ENCODE measurements around the gene CFAP119.

The CFAP119 gene

DNA sequence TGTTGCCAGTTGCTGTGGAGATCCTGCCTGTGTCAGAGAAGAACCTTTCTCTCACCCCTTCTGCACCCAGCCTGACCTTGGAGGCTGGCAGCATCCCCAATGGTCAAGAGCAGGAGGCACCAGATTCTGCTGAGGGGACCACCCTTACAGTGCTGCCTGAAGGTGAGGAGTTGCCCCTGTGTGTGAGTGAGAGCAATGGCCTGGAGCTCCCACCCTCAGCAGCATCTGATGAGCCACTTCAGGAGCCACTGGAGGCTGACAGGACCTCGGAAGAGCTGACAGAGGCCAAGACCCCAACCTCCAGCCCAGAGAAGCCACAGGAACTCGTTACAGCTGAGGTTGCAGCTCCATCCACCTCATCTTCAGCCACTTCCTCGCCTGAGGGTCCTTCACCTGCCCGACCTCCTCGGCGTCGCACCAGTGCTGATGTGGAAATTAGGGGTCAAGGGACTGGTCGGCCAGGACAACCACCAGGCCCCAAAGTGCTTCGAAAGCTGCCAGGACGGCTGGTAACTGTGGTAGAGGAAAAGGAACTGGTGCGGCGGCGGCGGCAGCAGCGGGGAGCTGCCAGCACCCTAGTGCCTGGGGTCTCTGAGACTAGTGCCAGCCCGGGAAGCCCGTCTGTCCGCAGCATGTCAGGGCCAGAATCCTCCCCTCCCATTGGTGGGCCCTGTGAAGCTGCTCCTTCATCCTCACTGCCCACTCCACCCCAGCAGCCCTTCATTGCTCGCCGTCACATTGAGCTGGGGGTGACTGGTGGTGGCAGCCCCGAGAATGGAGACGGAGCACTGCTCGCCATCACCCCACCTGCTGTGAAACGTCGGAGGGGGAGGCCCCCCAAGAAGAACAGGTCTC, 23.8 kb downstream of the CFAP119 start:
- no peak for DNase-seq

DNA sequence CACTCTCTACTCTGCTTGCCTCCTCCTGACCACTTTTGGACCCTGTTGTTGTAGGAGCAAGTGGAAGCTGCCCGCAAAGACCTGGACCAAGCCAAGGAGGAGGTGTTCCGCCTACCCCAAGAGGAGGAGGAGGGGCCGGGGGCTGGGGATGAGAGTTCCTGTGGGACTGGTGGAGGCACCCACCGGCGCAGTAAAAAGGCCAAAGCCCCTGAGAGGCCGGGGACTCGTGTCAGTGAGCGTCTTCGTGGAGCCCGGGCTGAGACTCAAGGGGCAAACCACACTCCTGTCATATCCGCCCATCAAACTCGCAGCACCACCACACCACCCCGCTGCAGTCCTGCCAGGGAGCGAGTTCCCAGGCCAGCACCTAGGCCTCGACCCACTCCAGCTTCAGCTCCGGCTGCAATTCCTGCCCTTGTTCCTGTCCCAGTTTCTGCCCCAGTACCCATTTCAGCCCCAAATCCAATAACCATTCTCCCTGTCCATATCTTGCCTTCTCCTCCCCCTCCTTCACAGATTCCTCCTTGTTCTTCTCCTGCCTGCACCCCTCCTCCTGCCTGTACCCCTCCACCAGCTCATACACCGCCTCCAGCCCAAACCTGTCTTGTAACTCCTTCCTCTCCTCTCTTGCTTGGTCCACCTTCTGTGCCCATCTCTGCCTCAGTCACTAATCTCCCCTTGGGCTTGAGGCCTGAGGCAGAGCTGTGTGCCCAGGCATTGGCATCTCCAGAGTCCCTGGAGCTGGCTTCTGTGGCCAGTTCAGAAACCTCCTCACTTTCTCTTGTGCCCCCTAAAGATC, 24.7 kb downstream of the CFAP119 start:
- DNase-seq: no peak

DNA sequence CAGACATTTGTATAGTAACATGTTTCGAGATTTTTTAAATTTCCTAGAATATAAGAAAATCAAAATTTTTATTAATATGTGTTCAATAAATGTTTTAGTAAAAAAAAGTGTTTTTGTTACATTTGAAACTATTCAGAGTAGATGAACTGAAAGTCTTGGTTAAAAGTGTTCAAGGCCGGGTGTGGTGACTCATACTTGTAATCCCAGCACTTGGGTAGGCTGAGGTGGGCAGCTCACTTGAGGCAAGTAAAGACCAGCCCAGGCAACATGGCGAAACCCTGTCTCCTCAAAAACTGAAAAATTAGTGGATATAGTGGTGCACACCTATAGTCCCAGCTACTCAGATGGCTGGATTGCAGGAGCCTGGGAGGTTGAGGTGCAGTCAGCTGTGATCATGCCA, 30.5 kb downstream of the CFAP119 start:
- DNase-seq: no peak

GRCh38 chr16:30728899-30729672, 32.8 kb downstream of the CFAP119 start:
- no peak for DNase-seq

DNA sequence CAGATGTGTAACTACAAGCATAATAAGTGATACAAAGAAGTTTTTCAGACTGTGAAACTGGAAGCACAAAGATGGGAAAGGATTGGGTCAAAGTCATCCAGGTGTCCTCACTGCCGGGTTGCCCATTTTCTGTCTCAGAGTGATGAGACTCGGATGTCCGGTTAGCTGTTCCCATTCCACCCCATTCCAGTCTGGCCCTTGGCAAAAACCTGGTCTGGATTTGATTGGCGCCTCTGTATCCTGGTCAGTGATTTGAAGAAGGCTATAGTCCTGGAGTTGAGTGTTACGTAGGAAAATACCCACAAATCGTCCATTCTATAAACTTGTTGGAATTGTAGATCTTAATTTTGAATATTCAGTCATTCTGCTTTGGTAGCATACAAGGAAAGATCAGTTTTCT, 33.5 kb downstream of the CFAP119 start:
- DNase-seq: no peak

DNA sequence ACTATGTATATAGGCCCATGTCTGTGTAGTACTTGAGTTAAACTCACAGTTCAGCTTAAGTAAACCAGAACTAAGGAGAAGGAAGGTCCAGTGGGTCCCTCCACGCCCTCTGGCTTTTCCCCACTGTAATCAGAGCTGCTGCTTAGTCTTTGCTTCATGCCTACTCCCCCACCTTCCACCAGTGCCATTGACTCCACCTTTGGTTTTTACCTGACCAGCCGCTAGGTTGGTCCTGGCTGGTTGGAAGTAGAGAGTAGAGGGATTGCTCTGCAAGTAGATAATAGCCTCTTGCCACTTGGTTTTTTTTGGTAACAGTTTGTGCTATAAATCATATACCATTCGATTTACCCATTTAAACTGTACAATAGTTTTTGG, 36.5 kb downstream of the CFAP119 start:
- DNase-seq: no peak

DNA sequence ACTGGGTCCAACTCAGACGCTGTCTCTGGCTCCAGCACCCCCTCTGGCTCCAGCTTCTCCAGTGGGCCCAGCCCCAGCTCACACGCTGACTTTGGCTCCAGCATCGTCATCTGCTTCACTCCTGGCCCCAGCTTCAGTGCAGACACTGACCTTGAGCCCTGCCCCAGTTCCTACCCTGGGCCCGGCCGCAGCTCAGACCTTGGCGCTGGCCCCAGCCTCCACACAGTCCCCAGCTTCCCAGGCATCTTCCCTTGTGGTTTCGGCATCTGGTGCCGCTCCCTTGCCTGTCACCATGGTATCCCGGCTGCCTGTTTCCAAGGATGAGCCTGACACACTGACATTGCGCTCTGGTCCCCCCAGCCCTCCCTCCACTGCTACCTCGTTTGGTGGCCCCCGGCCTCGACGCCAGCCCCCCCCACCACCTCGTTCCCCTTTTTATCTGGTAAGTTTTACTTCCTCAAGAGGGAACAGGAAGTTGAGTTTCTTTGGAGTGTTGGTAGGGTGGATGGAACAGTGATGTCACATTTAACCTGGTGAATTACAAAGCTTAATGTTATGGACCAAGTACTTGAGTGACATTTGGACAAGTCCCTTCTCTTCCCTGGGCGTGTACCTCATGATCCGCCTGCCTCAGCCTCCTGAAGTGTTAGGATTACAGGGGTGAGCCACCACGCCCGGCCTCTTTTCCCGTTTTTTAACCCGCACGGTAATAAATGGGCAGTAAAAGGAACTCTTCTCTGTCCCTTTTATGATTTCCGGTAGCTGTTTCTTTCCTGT, 37.0 kb downstream of the CFAP119 start:
- DNase-seq: no peak

DNA sequence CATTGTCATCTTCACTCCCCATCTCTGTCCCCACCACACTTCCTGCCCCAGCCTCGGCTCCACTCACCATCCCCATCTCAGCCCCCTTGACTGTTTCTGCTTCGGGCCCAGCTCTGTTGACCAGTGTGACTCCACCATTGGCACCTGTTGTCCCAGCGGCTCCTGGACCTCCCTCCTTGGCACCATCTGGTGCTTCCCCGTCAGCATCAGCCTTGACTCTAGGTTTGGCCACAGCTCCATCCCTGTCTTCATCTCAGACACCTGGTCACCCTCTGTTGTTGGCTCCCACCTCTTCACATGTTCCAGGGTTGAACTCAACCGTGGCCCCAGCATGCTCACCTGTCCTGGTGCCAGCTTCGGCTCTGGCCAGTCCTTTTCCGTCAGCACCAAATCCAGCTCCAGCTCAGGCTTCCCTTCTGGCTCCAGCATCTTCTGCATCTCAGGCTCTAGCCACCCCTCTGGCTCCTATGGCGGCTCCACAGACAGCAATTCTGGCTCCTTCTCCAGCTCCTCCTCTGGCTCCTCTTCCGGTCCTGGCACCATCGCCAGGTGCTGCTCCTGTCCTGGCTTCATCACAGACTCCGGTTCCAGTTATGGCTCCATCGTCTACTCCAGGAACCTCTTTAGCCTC, 38.0 kb downstream of the CFAP119 start:
- no peak for DNase-seq

GRCh38 chr16:30722916-30723315, 38.9 kb downstream of the CFAP119 start:
- DNase-seq: no peak

DNA sequence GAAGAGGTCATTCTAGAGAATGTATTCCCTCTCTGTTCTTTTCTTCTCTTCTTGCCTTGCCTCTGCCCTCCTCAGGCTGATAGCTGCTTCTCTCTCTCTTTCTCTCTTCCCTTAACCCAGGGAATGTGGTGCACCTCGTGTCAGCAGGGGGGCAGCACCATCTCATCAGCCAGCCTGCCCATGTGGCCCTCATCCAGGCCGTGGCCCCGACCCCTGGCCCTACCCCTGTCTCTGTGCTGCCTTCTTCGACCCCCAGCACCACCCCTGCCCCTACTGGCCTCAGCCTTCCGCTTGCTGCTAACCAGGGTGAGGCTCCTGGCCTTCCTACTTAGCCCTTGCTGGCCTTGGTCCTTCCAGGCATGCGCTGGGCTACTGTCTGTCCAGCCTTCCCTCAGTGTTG, 39.4 kb downstream of the CFAP119 start:
- no peak for DNase-seq

GRCh38 chr16:30721606-30722005, 40.3 kb downstream of the CFAP119 start:
- no peak for DNase-seq

DNA sequence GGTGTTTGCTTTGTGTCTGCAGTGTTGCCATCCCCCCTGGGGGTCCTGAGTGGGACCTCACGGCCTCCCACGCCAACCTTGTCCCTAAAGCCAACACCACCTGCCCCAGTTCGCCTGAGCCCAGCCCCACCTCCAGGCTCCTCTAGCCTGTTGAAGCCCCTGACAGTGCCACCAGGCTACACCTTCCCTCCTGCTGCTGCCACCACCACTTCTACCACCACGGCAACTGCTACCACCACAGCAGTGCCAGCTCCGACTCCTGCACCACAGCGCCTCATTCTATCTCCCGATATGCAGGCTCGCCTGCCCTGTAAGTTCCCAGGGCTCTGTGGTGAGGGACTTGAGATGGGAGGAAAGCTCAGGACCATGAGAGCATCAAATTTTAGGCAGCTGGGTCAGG, 40.7 kb downstream of the CFAP119 start:
- DNase-seq: no peak

DNA sequence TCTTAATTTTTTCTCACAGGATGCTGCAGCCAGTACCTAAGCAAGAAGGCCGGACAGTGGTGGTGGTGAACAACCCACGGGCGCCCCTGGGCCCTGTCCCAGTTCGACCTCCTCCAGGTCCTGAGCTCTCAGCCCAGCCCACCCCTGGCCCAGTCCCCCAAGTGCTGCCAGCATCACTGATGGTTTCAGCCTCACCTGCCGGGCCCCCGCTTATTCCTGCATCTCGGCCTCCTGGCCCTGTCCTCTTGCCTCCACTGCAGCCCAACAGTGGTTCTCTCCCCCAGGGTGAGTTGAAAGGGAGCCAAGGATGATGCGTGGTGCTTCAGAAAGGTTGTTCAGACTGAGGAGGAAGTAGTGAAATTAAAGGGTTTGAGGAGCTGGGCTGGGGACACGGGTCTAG, 41.2 kb downstream of the CFAP119 start:
- no peak for DNase-seq

GRCh38 chr16:30720086-30720485, 41.8 kb downstream of the CFAP119 start:
- DNase-seq: no peak

- no peak for DNase-seq
Measured at GRCh38 chr16:30715750-30716445, 46.0 kb downstream of the CFAP119 start.

DNA sequence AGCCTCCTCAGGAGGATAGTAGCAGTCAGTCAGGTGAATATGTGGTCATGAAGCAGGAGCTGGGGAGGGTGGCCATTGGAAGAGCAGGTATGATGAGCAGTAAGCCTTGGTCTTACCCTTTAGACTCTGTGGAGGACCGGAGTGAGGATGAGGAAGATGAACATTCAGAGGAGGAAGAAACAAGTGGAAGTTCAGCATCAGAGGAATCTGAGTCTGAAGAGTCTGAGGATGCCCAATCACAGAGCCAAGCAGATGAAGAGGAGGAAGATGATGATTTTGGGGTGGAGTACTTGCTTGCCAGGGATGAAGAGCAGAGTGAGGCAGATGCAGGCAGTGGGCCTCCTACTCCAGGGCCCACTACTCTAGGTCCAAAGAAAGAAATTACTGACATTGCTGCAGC, 50.1 kb downstream of the CFAP119 start:
- no peak for DNase-seq

- no peak for DNase-seq
Measured at GRCh38 chr16:30710971-30711370, 50.9 kb downstream of the CFAP119 start.

All from NK-92 treated with Interleukin-12 subunit alpha and Interleukin-12 subunit beta, amount 100 ng/mL, for 24 hours (cell line).